Peyer's patch (tissue), 4 donors: ENCODE data around the gene ATP6V0D1.

Experiments used
- POLR2A ChIP-seq, 2 donors: fragments of 450-650 bp; IDR thresholded peaks; one replicate each; pipeline ENCODE4 v1.5.1; 2017; ENCODE audit warnings: antibody characterized with exemption in 2 of 2, mild to moderate bottlenecking in 2 of 2, moderate library complexity in 2 of 2
- TF ChIP-seq, protein P1 (sequence below), 6 experiments: fragments of 450-650 bp in 4 of 6; fragments of 200-600 bp in 2 of 6; sonication (generic) in 1 of 6; IDR thresholded peaks; one replicate each; pipeline ENCODE4 v1.5.1; 2017 to 2019; ENCODE audit warnings: antibody characterized with exemption in 6 of 6, mild to moderate bottlenecking in 3 of 6, moderate library complexity in 1 of 6

GRCh38 chr16:67463059-67463458 is 17.9 kb downstream of the ATP6V0D1 start:
- TF ChIP-seq, protein P1, sequence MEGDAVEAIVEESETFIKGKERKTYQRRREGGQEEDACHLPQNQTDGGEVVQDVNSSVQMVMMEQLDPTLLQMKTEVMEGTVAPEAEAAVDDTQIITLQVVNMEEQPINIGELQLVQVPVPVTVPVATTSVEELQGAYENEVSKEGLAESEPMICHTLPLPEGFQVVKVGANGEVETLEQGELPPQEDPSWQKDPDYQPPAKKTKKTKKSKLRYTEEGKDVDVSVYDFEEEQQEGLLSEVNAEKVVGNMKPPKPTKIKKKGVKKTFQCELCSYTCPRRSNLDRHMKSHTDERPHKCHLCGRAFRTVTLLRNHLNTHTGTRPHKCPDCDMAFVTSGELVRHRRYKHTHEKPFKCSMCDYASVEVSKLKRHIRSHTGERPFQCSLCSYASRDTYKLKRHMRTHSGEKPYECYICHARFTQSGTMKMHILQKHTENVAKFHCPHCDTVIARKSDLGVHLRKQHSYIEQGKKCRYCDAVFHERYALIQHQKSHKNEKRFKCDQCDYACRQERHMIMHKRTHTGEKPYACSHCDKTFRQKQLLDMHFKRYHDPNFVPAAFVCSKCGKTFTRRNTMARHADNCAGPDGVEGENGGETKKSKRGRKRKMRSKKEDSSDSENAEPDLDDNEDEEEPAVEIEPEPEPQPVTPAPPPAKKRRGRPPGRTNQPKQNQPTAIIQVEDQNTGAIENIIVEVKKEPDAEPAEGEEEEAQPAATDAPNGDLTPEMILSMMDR (IDR thresholded peaks at IDR 0.05): no peak
- peak; percentile 75 to 92 for TF ChIP-seq POLR2A (IDR thresholded peaks at IDR 0.05)
